H1 (cell line): Measurements from ENCODE around the gene ANKS1B. TPM values are rescaled to one million over a fixed set of nuclear protein-coding genes. Genes with fewer than 3 reads are reported as not detected.
A peak's percentile ranks its signal among the peaks of the same experiment; 100 is the strongest.

ENCODE experiments used
- CTCF ChIA-PET: fragments of 300-600 bp; sonication (Branson Sonifier 250); formaldehyde crosslinking; loops from one replicate; lab custom pipeline; 2021; ENCODE audit not compliant: partially characterized antibody; lab: Charles Lee
- POLR2A ChIA-PET: fragments of 300-600 bp; sonication (Branson Sonifier 250); formaldehyde crosslinking; loops from one replicate; lab custom pipeline; 2021; ENCODE audit warnings: inconsistent platforms; ENCODE audit not compliant: partially characterized antibody; lab: Charles Lee
- DNase-seq, 2 experiments: peaks; one replicate each; pipeline versions ENCODE4 v3.0.0 to v3.0.0-alpha.2; 2010 to 2022; ENCODE audit warnings: low spot score in 2 of 2, low read depth in 1 of 2, mixed read lengths in 1 of 2
- FAIRE-seq: peaks from 2 replicates; lab custom pipeline; 2011; peaks lifted over from hg19 to GRCh38; lab: Jason Lieb, UNC
- H2AFZ ChIP-seq: 2 replicates; pipeline ENCODE4 v1.8.1; 2012; ENCODE audit warnings: low read length, inconsistent platforms
- H2AK5ac ChIP-seq: 2 replicates; pipeline ENCODE4 v1.6.1; 2013; ENCODE audit warnings: low read depth, low read length
- H2BK120ac ChIP-seq: replicated peaks from 2 replicates; pipeline ENCODE3; 2013; ENCODE audit warnings: low read depth, low read length, inconsistent platforms
- H2BK12ac ChIP-seq: 2 replicates; pipeline ENCODE4 v1.6.1; 2013; ENCODE audit warnings: low read depth, low read length
- H2BK15ac ChIP-seq: 2 replicates; pipeline ENCODE4 v1.6.1; 2013; ENCODE audit warnings: low read length
- H2BK20ac ChIP-seq: 2 replicates; pipeline ENCODE4 v1.6.1; 2013; ENCODE audit warnings: low read length
- H2BK5ac ChIP-seq: 2 replicates; pipeline ENCODE4 v1.6.1; 2013; ENCODE audit warnings: low read depth, low read length
- H3K14ac ChIP-seq: 2 replicates; pipeline ENCODE4 v1.6.1; 2013; ENCODE audit warnings: inconsistent platforms; ENCODE audit not compliant: insufficient read length
- H3K18ac ChIP-seq: 2 replicates; pipeline ENCODE4 v1.6.1; 2013; ENCODE audit warnings: low read length; ENCODE audit errors: extremely low read depth
- H3K23ac ChIP-seq: 2 replicates; pipeline ENCODE4 v1.6.1; 2013; ENCODE audit warnings: inconsistent platforms; ENCODE audit not compliant: insufficient read length
- H3K23me2 ChIP-seq: 2 replicates; pipeline ENCODE4 v1.6.1; 2013; ENCODE audit warnings: low read depth, low read length
- H3K27ac ChIP-seq: 2 replicates; pipeline ENCODE4 v1.6.1; 2011; ENCODE audit warnings: low read depth, low read length, inconsistent platforms
- H3K27me3 ChIP-seq, 4 experiments: replicated peaks in 1 of 4; 1 replicate in 1 of 4; 2 replicates in 3 of 4; pipeline versions ENCODE4 v1.6.1 to v1.8.1; 2011 to 2013; ENCODE audit warnings: low read length in 3 of 4, mild to moderate bottlenecking in 3 of 4, inconsistent platforms in 2 of 4, mixed read lengths in 2 of 4, moderate library complexity in 1 of 4; ENCODE audit not compliant: control insufficient read depth in 3 of 4, insufficient read depth in 3 of 4; ENCODE audit errors: extremely low read depth in 1 of 4
- H3K36me3 ChIP-seq, 4 experiments: 2 replicates each; pipeline versions ENCODE4 v1.6.1 to v1.8.1; 2011 to 2013; ENCODE audit warnings: mild to moderate bottlenecking in 4 of 4, low read length in 3 of 4, moderate library complexity in 2 of 4, control low read depth in 1 of 4, inconsistent platforms in 1 of 4; ENCODE audit not compliant: insufficient read depth in 4 of 4, control insufficient read depth in 2 of 4
- H3K4ac ChIP-seq: replicated peaks from 2 replicates; pipeline ENCODE3; 2013; ENCODE audit warnings: low read length, low read depth, mixed read lengths, inconsistent platforms; ENCODE audit not compliant: insufficient read length
- H3K4me1 ChIP-seq, 4 experiments: replicated peaks in 1 of 4; 1 replicate in 1 of 4; 2 replicates in 3 of 4; pipeline versions ENCODE4 v1.6.1 to v1.8.1; 2011 to 2013; ENCODE audit warnings: low read length in 3 of 4, inconsistent platforms in 2 of 4, mixed read lengths in 1 of 4; ENCODE audit not compliant: insufficient read depth in 4 of 4, control insufficient read depth in 3 of 4
- H3K4me2 ChIP-seq, 2 experiments: 2 replicates each; pipeline versions ENCODE4 v1.6.1 to v1.8.1; 2011 to 2013; ENCODE audit warnings: low read depth in 2 of 2, low read length in 2 of 2, control low read depth in 1 of 2, inconsistent platforms in 1 of 2, mild to moderate bottlenecking in 1 of 2; ENCODE audit not compliant: insufficient read depth in 1 of 2
- H3K4me3 ChIP-seq, 4 experiments: fragments of 200-600, 300-600 bp in 1 of 4; sonication (generic), shearing (Covaris generic), sonication (Bioruptor Twin) in 1 of 4; 2 replicates each; pipeline versions ENCODE4 v1.5.1 to v1.8.1; 2011 to 2016; ENCODE audit warnings: low read length in 4 of 4, low read depth in 3 of 4, control low read depth in 2 of 4, inconsistent platforms in 2 of 4, mild to moderate bottlenecking in 2 of 4, mixed read lengths in 1 of 4, moderate library complexity in 1 of 4; ENCODE audit not compliant: insufficient read depth in 2 of 4; ENCODE audit errors: extremely low read depth in 1 of 4
- H3K56ac ChIP-seq: replicated peaks from 2 replicates; pipeline ENCODE3; 2013; ENCODE audit warnings: low read depth, mild to moderate bottlenecking, mixed read lengths, low read length, inconsistent platforms; ENCODE audit not compliant: insufficient read length
- H3K79me1 ChIP-seq: 2 replicates; pipeline ENCODE4 v1.6.1; 2013; ENCODE audit warnings: low read depth, low read length, control low read depth
- H3K79me2 ChIP-seq, 2 experiments: 2 replicates each; pipeline versions ENCODE4 v1.6.1 to v1.8.1; 2012 to 2013; ENCODE audit warnings: low read length in 2 of 2, mild to moderate bottlenecking in 2 of 2, inconsistent platforms in 1 of 2; ENCODE audit not compliant: insufficient read depth in 2 of 2, control insufficient read depth in 1 of 2
- H3K9ac ChIP-seq, 4 experiments: replicated peaks in 1 of 4; 1 replicate in 1 of 4; 2 replicates in 3 of 4; pipeline versions ENCODE4 v1.6.1 to v1.8.1; 2011 to 2013; ENCODE audit warnings: low read depth in 3 of 4, low read length in 3 of 4, control low read depth in 2 of 4, mild to moderate bottlenecking in 2 of 4, moderate library complexity in 2 of 4, inconsistent platforms in 1 of 4; ENCODE audit errors: extremely low read depth in 1 of 4
- H3K9me3 ChIP-seq, 2 experiments: 2 replicates each; pipeline versions ENCODE4 v1.6.1 to v1.8.1; 2012 to 2013; ENCODE audit warnings: mild to moderate bottlenecking in 2 of 2, moderate library complexity in 2 of 2, control low read depth in 1 of 2, inconsistent platforms in 1 of 2, low read depth in 1 of 2, low read length in 1 of 2, mixed read lengths in 1 of 2; ENCODE audit not compliant: insufficient read depth in 2 of 2
- H4K20me1 ChIP-seq, 2 experiments: replicated peaks in 1 of 2; 2 replicates each; pipeline versions ENCODE3 to v1.8.1; 2011 to 2013; ENCODE audit warnings: inconsistent platforms in 2 of 2, low read length in 2 of 2, mild to moderate bottlenecking in 1 of 2; ENCODE audit not compliant: insufficient read depth in 2 of 2, control insufficient read depth in 1 of 2
- H4K5ac ChIP-seq: 2 replicates; pipeline ENCODE4 v1.6.1; 2013; ENCODE audit warnings: low read length, low read depth, mixed read lengths, inconsistent platforms; ENCODE audit not compliant: insufficient read length
- H4K8ac ChIP-seq: 2 replicates; pipeline ENCODE4 v1.8.0; 2013; ENCODE audit warnings: mild to moderate bottlenecking, moderate library complexity, low read length, inconsistent platforms; ENCODE audit not compliant: insufficient read depth; ENCODE audit errors: extremely low read depth
- H4K91ac ChIP-seq: replicated peaks from 2 replicates; pipeline ENCODE3; 2013; ENCODE audit warnings: low read length, mixed read lengths, inconsistent platforms; ENCODE audit not compliant: insufficient read length
- CREB1 ChIP-seq: IDR thresholded peaks from 2 replicates; pipeline ENCODE4 v1.6.1; 2012; ENCODE audit warnings: inconsistent platforms
- CTCF ChIP-seq, 3 experiments: IDR thresholded peaks; 1 replicate in 2 of 3; 2 replicates in 1 of 3; pipeline versions ENCODE4 v1.5.1 to v1.6.1; 2011; ENCODE audit warnings: low read length in 3 of 3, mild to moderate bottlenecking in 3 of 3, inconsistent platforms in 2 of 3, low read depth in 1 of 3, moderate library complexity in 1 of 3; ENCODE audit not compliant: insufficient read depth in 1 of 3; ENCODE audit errors: control extremely low read depth in 1 of 3
- RAD21 ChIP-seq, 2 experiments: IDR thresholded peaks in 1 of 2; conservative IDR thresholded peaks in 1 of 2; 2 replicates each; pipeline ENCODE4 v1.6.1; 2011; ENCODE audit warnings: low read depth in 2 of 2, low read length in 2 of 2, improper control_type of control experiment in 1 of 2, inconsistent platforms in 1 of 2, mild to moderate bottlenecking in 1 of 2, moderate library complexity in 1 of 2
- SIN3A ChIP-seq, 2 experiments: IDR thresholded peaks in 1 of 2; conservative IDR thresholded peaks in 1 of 2; 2 replicates each; pipeline ENCODE4 v1.6.1; 2011 to 2012; ENCODE audit warnings: low read length in 2 of 2, improper control_type of control experiment in 1 of 2, low read depth in 1 of 2, mild to moderate bottlenecking in 1 of 2
- SIX5 ChIP-seq: IDR thresholded peaks from 2 replicates; pipeline ENCODE4 v1.6.1; 2011; ENCODE audit warnings: mild to moderate bottlenecking, low read depth, low read length
- WGBS, 2 experiments: shearing (Covaris generic) in 1 of 2; methylation state at CpG; one replicate each; pipeline versions ENCODE4 v1.1.6 to v1.1.7; 2013 to 2015; ENCODE audit warnings: low lambda C conversion rate in 2 of 2, mixed read lengths in 2 of 2, inconsistent platforms in 1 of 2, low coverage in 1 of 2, missing lambda C conversion rate in 1 of 2; ENCODE audit not compliant: insufficient replicate concordance in 2 of 2, insufficient coverage in 1 of 2, insufficient read length in 1 of 2; ENCODE audit errors: extremely low coverage in 1 of 2, missing lambda C conversion rate in 1 of 2; 5-methylcytosine and 5-hydroxymethylcytosine counted together
- polyA plus RNA-seq, 7 experiments: library from polyadenylated mRNA; depleted of rRNA in 3 of 7; stranded (reverse) in 5 of 7; unstranded in 2 of 7; fragments of >200 nt in 5 of 7; fragments of 200-250 nt in 2 of 7; gene quantifications; 1 replicate in 5 of 7; 2 replicates in 1 of 7; 4 replicates in 1 of 7; pipeline versions ENCODE4 v1.2.1 to v1.2.3, GENCODE V29; 2011 to 2013; ENCODE audit warnings: missing spikeins in 2 of 7, mixed read lengths in 2 of 7
- total RNA-seq: library from RNA; stranded (reverse); fragmentation: NEBNext Ultra II Directional; extraction: Animal tissue kit (Norgen Biotek cat#: 25700); gene quantifications from 2 replicates; pipeline ENCODE4 v1.2.1, GENCODE V29; 2021

ANKS1B gene
- total and polyA plus RNA-seq, 2 of the 8 experiments (the other 6 are each of a cell fraction or from before 2014, with no cell fraction given) = 2.7 to 6.1 TPM

- Histone ChIP-seq H3K27me3 (peaks cover 0 to 12% (median 7%) of the 10 kb centered on the region in 4 experiments; a peak in 5 of 7 replicates), H3K4ac (no peak overlapping the region), H3K4me1 (peaks cover 0 to 12% (median 3%) of the 10 kb centered on the region in 4 experiments; a peak in 5 of 7 replicates), H3K23ac (no peak overlapping the region), H3K14ac (no peak overlapping the region), H3K79me1 (no peaks in the 10 kb centered on the region; the same call in none of the 2 replicates), H2BK12ac (no peak overlapping the region), H3K9ac (no peak overlapping the region), H4K8ac (no peak overlapping the region), H2BK120ac (no peak overlapping the region), H2BK5ac (no peak overlapping the region), H3K18ac (no peak overlapping the region), H3K79me2 (no peaks in the 10 kb centered on the region), H2BK20ac (no peak overlapping the region), H2AK5ac (no peak overlapping the region), H3K56ac (no peak overlapping the region), H3K4me2 (peak overlapping the region; percentile 9 to 29; a peak in 3 of 4 replicates), H3K4me3 (no peak overlapping the region), H3K23me2 (no peaks in the 10 kb centered on the region), H4K20me1 (no peaks in the 10 kb centered on the region), H3K36me3 (no peaks in the 10 kb centered on the region), H3K27ac (no peak overlapping the region), H2AFZ (no peak overlapping the region), H2BK15ac (no peak overlapping the region), H3K9me3 (no peaks in the 10 kb centered on the region), H4K91ac (no peak overlapping the region), H4K5ac (no peak overlapping the region)
- WGBS, 2 experiments = 43% methylated on average over 12 of the region's 12 CpGs; no CpG with 5 or more reads in 1 of the 2 experiments
- FAIRE-seq (no peak), DNase-seq (no peak)
- TF ChIP-seq SIX5 = 0 out of 2 replicates have a peak, but pooled peaks have one; percentile 7
- TF ChIP-seq CTCF (IDR thresholded peaks at IDR 0.05; ENCODE audit: control extremely low read depth in 1 of 3, insufficient read depth in 1 of 3, low read depth in 1 of 3, low read length in 3 of 3) = 0 out of 4 replicates have a peak, but pooled peaks of 1 of the 3 experiments have one; percentile 5
- no peak for TF ChIP-seq CREB1
- TF ChIP-seq SIN3A (conservative IDR thresholded peaks at IDR 0.05 in 1 of 2, IDR thresholded peaks at IDR 0.05 in 1 of 2; ENCODE audit: low read depth in 1 of 2, low read length in 2 of 2) = peak; percentile 85 to 88; a peak in 3 of 4 replicates
- TF ChIP-seq RAD21 (IDR thresholded peaks at IDR 0.05 in 1 of 2, conservative IDR thresholded peaks at IDR 0.05 in 1 of 2; ENCODE audit: low read depth in 2 of 2, low read length in 2 of 2) = peak in 1 of 2 experiments; percentile 17; a peak in 1 of 4 replicates
- POLR2A ChIA-PET = interaction anchor here (1.4 kb wide), 1 partner anchor 12 kb away, joined by 3 read pairs; no protein-coding TSS in a partner anchor
- CTCF ChIA-PET = interaction anchor here (0.6 to 6.3 kb wide), 28 partner anchors 11 to 1251 kb away, joined by 3 to 57 read pairs (median 4); no protein-coding TSS in a partner anchor
These were observed 1243.0 kb downstream of the ANKS1B start for GRCh38 chr12:98741556-98742265.
